Brain microvascular endothelial cell (primary cell): Measurements from ENCODE around the gene DNM1.

Experiments used
- DNase-seq: peaks from one replicate; pipeline ENCODE4 v3.0.0-alpha.2; 2020
- H3K27ac ChIP-seq: fragments of 250-450 bp; sonication (Bioruptor Pico); 2 replicates; pipeline ENCODE4 v1.5.1; 2020; ENCODE audit warnings: mild to moderate bottlenecking, moderate library complexity
- H3K27me3 ChIP-seq: fragments of 250-450 bp; sonication (Bioruptor Pico); replicated peaks from 2 replicates; pipeline ENCODE4 v1.5.1; 2020; ENCODE audit warnings: mild to moderate bottlenecking
- H3K36me3 ChIP-seq: fragments of 250-450 bp; sonication (Bioruptor Pico); replicated peaks from 2 replicates; pipeline ENCODE4 v1.5.1; 2020; ENCODE audit warnings: mild to moderate bottlenecking
- H3K4me3 ChIP-seq: 2 replicates; pipeline ENCODE4 v1.5.1; 2011; ENCODE audit warnings: low read depth, mild to moderate bottlenecking, control low read depth, low read length, moderate library complexity
- CTCF ChIP-seq: IDR thresholded peaks from 2 replicates; pipeline ENCODE4 v1.5.1; 2011; ENCODE audit warnings: low read depth, mild to moderate bottlenecking, moderate library complexity, low read length, control low read depth, inconsistent platforms; ENCODE audit errors: missing control alignments
- in situ Hi-C: cut with HindIII; loops from 2 replicates; pipeline ENCODE4 v1.10.0; 2017; ENCODE audit warnings: low sequenced_read_pairs, low pct_ligation_motif_present

Gene DNM1

GRCh38 chr9:128257907-128258306 lies 54.7 kb downstream of the DNM1 start:
- H3K36me3 ChIP-seq: peaks cover 73% of the 10 kb centered on the region
- no peak for TF ChIP-seq CTCF
- H3K4me3 ChIP-seq: no peak overlapping the region
- in situ Hi-C loops: no loop called here
- H3K27ac ChIP-seq: no peak overlapping the region
- H3K27me3 ChIP-seq: no peaks in the 10 kb centered on the region
- DNase-seq: no peak

GRCh38 chr9:128258326-128258725 lies 55.1 kb downstream of the DNM1 start:
- H3K27ac ChIP-seq: no peak overlapping the region
- no peak for TF ChIP-seq CTCF
- no peak overlapping the region for H3K4me3 ChIP-seq
- no peaks in the 10 kb centered on the region for H3K27me3 ChIP-seq
- in situ Hi-C loops: no loop called here
- H3K36me3 ChIP-seq: peaks cover 77% of the 10 kb centered on the region
- DNase-seq: no peak

- H3K27ac ChIP-seq: no peak overlapping the region
- no peak for DNase-seq
- in situ Hi-C loops: no loop called here
- peaks cover 77% of the 10 kb centered on the region for H3K36me3 ChIP-seq
- peak; percentile 21 for TF ChIP-seq CTCF
- no peak overlapping the region for H3K4me3 ChIP-seq
- no peaks in the 10 kb centered on the region for H3K27me3 ChIP-seq
Observed at GRCh38 chr9:128259156-128259555, 56.0 kb downstream of the DNM1 start.

GRCh38 chr9:128260340-128260739 lies 57.2 kb downstream of the DNM1 start:
- H3K36me3 ChIP-seq: peaks cover 82% of the 10 kb centered on the region
- TF ChIP-seq CTCF: no peak
- H3K27me3 ChIP-seq: no peaks in the 10 kb centered on the region
- no peak overlapping the region for H3K27ac ChIP-seq
- no peak for DNase-seq
- in situ Hi-C loops: no loop called here
- H3K4me3 ChIP-seq: no peak overlapping the region

- no peak overlapping the region for H3K27ac ChIP-seq
- H3K27me3 ChIP-seq: no peaks in the 10 kb centered on the region
- in situ Hi-C loops: no loop called here
- peaks cover 86% of the 10 kb centered on the region for H3K36me3 ChIP-seq
- TF ChIP-seq CTCF: no peak
- H3K4me3 ChIP-seq: no peak overlapping the region
- DNase-seq: no peak
Observed at GRCh38 chr9:128262687-128263086, 59.5 kb downstream of the DNM1 start.

GRCh38 chr9:128265348-128265847 lies 62.2 kb downstream of the DNM1 start:
- Histone ChIP-seq H3K4me3 (no peak overlapping the region), H3K27me3 (no peaks in the 10 kb centered on the region), H3K36me3 (peaks cover 75% of the 10 kb centered on the region), H3K27ac (no peak overlapping the region)
- no peak for DNase-seq
- in situ Hi-C loops: no loop called here
- no peak for TF ChIP-seq CTCF
